Vagina (tissue), 2 donors: Measurements from ENCODE around the gene SPATA24.

ENCODE experiments used
- CTCF ChIP-seq, 3 experiments: fragments of 450-650 bp in 2 of 3; fragments of 200-600 bp in 1 of 3; sonication (generic) in 1 of 3; IDR thresholded peaks; one replicate each; pipeline ENCODE4 v1.5.1; 2017 to 2019; ENCODE audit warnings: antibody characterized with exemption in 3 of 3, mild to moderate bottlenecking in 2 of 3, moderate library complexity in 2 of 3
- POLR2A ChIP-seq, 2 donors: fragments of 450-650 bp; IDR thresholded peaks; one replicate each; pipeline ENCODE4 v1.6.1; 2017; ENCODE audit warnings: antibody characterized with exemption in 2 of 2, mild to moderate bottlenecking in 2 of 2, moderate library complexity in 2 of 2

GRCh38 chr5:139413963-139414362 is 10.1 kb upstream of the SPATA24 start:
- TF ChIP-seq POLR2A (IDR thresholded peaks at IDR 0.05) = no peak
- TF ChIP-seq CTCF (IDR thresholded peaks at IDR 0.05) = no peak
